ENCODE results near the gene BCR. TPM values are rescaled to one million over a fixed set of nuclear protein-coding genes. Genes with fewer than 3 reads are reported as not detected.
"Not testable (repeated sequence)": the region's sequence is repeated elsewhere in the genome, so short reads cannot be mapped to it uniquely, and the experiment has no call there.

Gene BCR
- total RNA-seq, result 10 to 100 TPM; 91.8 to 93.2 TPM
- total RNA-seq, result 106 to 132 reads per million in 2 donors

- DNase-seq (peak; percentile 56 to 68 (median 63)), ATAC-seq (peak; percentile 77)
- no peaks in the 10 kb centered on the region for H3K27me3 Mint-ChIP-seq
- peak within 1 kb of the TSS; percentile 98 for H3K4me3 Mint-ChIP-seq
- H3K36me3 Mint-ChIP-seq (ENCODE audit: low read depth), result peaks cover 5% of the 10 kb centered on the region
- H3K9me3 ChIP-seq (ENCODE audit: control insufficient read depth, low read length, poor library complexity, severe bottlenecking), result no peaks in the 10 kb centered on the region
- H3K4me1 Mint-ChIP-seq, result peaks cover 47% of the 10 kb centered on the region
- peak within 1 kb of the TSS; percentile 88 for H3K27ac Mint-ChIP-seq
Measured at GRCh38 chr22:23180301-23180892, at the start of gene BCR. Gene BCR (plus strand): TSS chr22:23180509. CDS start chr22:23180961, 452 bp downstream.

- no peaks in the 10 kb centered on the region for H3K27me3 Mint-ChIP-seq
- DNase-seq (no peak), ATAC-seq (no peak)
- H3K36me3 Mint-ChIP-seq (ENCODE audit: low read depth), result no peaks in the 10 kb centered on the region
- no peaks in the 10 kb centered on the region for H3K9me3 ChIP-seq (ENCODE audit: control insufficient read depth, low read length, poor library complexity, severe bottlenecking)
- H3K4me3 Mint-ChIP-seq, result no peak overlapping the region
- no peak overlapping the region for H3K27ac Mint-ChIP-seq
- H3K4me1 Mint-ChIP-seq, result peaks cover 3% of the 10 kb centered on the region
Measured at GRCh38 chr22:23130697-23131096, 49.6 kb upstream of the BCR start.

GRCh38 chr22:23131931-23132330 is 48.4 kb upstream of the BCR start:
- no peaks in the 10 kb centered on the region for H3K9me3 ChIP-seq (ENCODE audit: control insufficient read depth, low read length, poor library complexity, severe bottlenecking)
- Mint-ChIP-seq H3K4me1 (peaks cover 3% of the 10 kb centered on the region), H3K27me3 (no peaks in the 10 kb centered on the region), H3K4me3 (no peak overlapping the region), H3K36me3 (ENCODE audit: low read depth) (no peaks in the 10 kb centered on the region), H3K27ac (no peak overlapping the region)
- DNase-seq (no peak), ATAC-seq (no peak)

- no peaks in the 10 kb centered on the region for H3K27me3 Mint-ChIP-seq
- H3K4me3 Mint-ChIP-seq, result no peak overlapping the region
- no peak for DNase-seq
- no peaks in the 10 kb centered on the region for H3K36me3 Mint-ChIP-seq (ENCODE audit: low read depth)
- no peak for ATAC-seq
- H3K9me3 ChIP-seq (ENCODE audit: control insufficient read depth, low read length, poor library complexity, severe bottlenecking), result no peaks in the 10 kb centered on the region
- H3K4me1 Mint-ChIP-seq, result peaks cover 3% of the 10 kb centered on the region
- no peak overlapping the region for H3K27ac Mint-ChIP-seq
Measured at GRCh38 chr22:23132376-23133091, 47.8 kb upstream of the BCR start.

GRCh38 chr22:23133922-23134321 is 46.4 kb upstream of the BCR start:
- DNase-seq (no peak), ATAC-seq (no peak)
- no peaks in the 10 kb centered on the region for H3K9me3 ChIP-seq (ENCODE audit: control insufficient read depth, low read length, poor library complexity, severe bottlenecking)
- H3K36me3 Mint-ChIP-seq (ENCODE audit: low read depth), result no peaks in the 10 kb centered on the region
- no peaks in the 10 kb centered on the region for H3K27me3 Mint-ChIP-seq
- H3K4me3 Mint-ChIP-seq, result no peak overlapping the region
- H3K27ac Mint-ChIP-seq, result no peak overlapping the region
- peaks cover 12% of the 10 kb centered on the region for H3K4me1 Mint-ChIP-seq

- peak overlapping the region; percentile 99 for H3K27ac Mint-ChIP-seq
- ATAC-seq; DNase-seq; H3K36me3 Mint-ChIP-seq (ENCODE audit: low read depth); H3K27me3 Mint-ChIP-seq; H3K4me3 Mint-ChIP-seq; H3K9me3 ChIP-seq (ENCODE audit: control insufficient read depth, low read length, poor library complexity, severe bottlenecking): not testable (repeated sequence)
- peaks cover 16% of the 10 kb centered on the region for H3K4me1 Mint-ChIP-seq
Measured at GRCh38 chr22:23136991-23137390, 43.3 kb upstream of the BCR start.

GRCh38 chr22:23137468-23137867 is 42.8 kb upstream of the BCR start:
- ATAC-seq (no peak), DNase-seq (no peak)
- Mint-ChIP-seq H3K4me3 (no peak overlapping the region), H3K27me3 (no peaks in the 10 kb centered on the region), H3K27ac (peak overlapping the region; percentile 99), H3K4me1 (peaks cover 20% of the 10 kb centered on the region), H3K36me3 (ENCODE audit: low read depth) (no peaks in the 10 kb centered on the region)
- H3K9me3 ChIP-seq (ENCODE audit: control insufficient read depth, low read length, poor library complexity, severe bottlenecking), result no peaks in the 10 kb centered on the region

- ATAC-seq, result peak; percentile 51
- Mint-ChIP-seq H3K4me3 (peak overlapping the region; percentile 53), H3K27me3 (no peaks in the 10 kb centered on the region), H3K4me1 (peaks cover 24% of the 10 kb centered on the region), H3K27ac (peak overlapping the region; percentile 99), H3K36me3 (ENCODE audit: low read depth) (no peaks in the 10 kb centered on the region)
- no peak for DNase-seq
- H3K9me3 ChIP-seq (ENCODE audit: control insufficient read depth, low read length, poor library complexity, severe bottlenecking), result no peaks in the 10 kb centered on the region
Measured at GRCh38 chr22:23137905-23138561, 42.3 kb upstream of the BCR start.

- peaks cover 29% of the 10 kb centered on the region for H3K4me1 Mint-ChIP-seq
- peak overlapping the region; percentile 99 for H3K27ac Mint-ChIP-seq
- no peak for ATAC-seq
Measured at GRCh38 chr22:23138584-23139435, 41.5 kb upstream of the BCR start.

GRCh38 chr22:23140385-23140784 is 39.9 kb upstream of the BCR start:
- H3K4me1 Mint-ChIP-seq, result peaks cover 35% of the 10 kb centered on the region
- no peaks in the 10 kb centered on the region for H3K36me3 Mint-ChIP-seq (ENCODE audit: low read depth)
- DNase-seq, result no peak
- peak overlapping the region; percentile 99 for H3K27ac Mint-ChIP-seq
- ATAC-seq, result no peak
- H3K4me3 Mint-ChIP-seq, result no peak overlapping the region
- no peaks in the 10 kb centered on the region for H3K9me3 ChIP-seq (ENCODE audit: control insufficient read depth, low read length, poor library complexity, severe bottlenecking)
- no peaks in the 10 kb centered on the region for H3K27me3 Mint-ChIP-seq

More at GRCh38 chr22:23138584-23139435, 41.5 kb upstream of the BCR start:
- peak overlapping the region; percentile 53 for H3K4me3 Mint-ChIP-seq
- no peak for DNase-seq
- no peaks in the 10 kb centered on the region for H3K36me3 Mint-ChIP-seq (ENCODE audit: low read depth)
- H3K27me3 Mint-ChIP-seq, result no peaks in the 10 kb centered on the region
- H3K9me3 ChIP-seq (ENCODE audit: control insufficient read depth, low read length, poor library complexity, severe bottlenecking), result no peaks in the 10 kb centered on the region

GRCh38 chr22:23142546-23143105 is 37.7 kb upstream of the BCR start:
- no peaks in the 10 kb centered on the region for H3K36me3 Mint-ChIP-seq (ENCODE audit: low read depth)
- DNase-seq (no peak), ATAC-seq (no peak)
- peak overlapping the region; percentile 99 for H3K27ac Mint-ChIP-seq
- peaks cover 38% of the 10 kb centered on the region for H3K4me1 Mint-ChIP-seq
- H3K9me3 ChIP-seq (ENCODE audit: control insufficient read depth, low read length, poor library complexity, severe bottlenecking), result no peaks in the 10 kb centered on the region
- H3K27me3 Mint-ChIP-seq, result no peaks in the 10 kb centered on the region
- H3K4me3 Mint-ChIP-seq, result peak overlapping the region; percentile 86

GRCh38 chr22:23143119-23143518 is 37.2 kb upstream of the BCR start:
- H3K9me3 ChIP-seq (ENCODE audit: control insufficient read depth, low read length, poor library complexity, severe bottlenecking), result no peaks in the 10 kb centered on the region
- H3K4me3 Mint-ChIP-seq, result peak overlapping the region; percentile 86
- ATAC-seq (no peak), DNase-seq (no peak)
- H3K27me3 Mint-ChIP-seq, result no peaks in the 10 kb centered on the region
- no peaks in the 10 kb centered on the region for H3K36me3 Mint-ChIP-seq (ENCODE audit: low read depth)
- H3K4me1 Mint-ChIP-seq, result peaks cover 34% of the 10 kb centered on the region
- peak overlapping the region; percentile 99 for H3K27ac Mint-ChIP-seq

Data from T-helper 17 cell (primary cell).